Limb (tissue), 2 donors: ENCODE results near the gene GMPS.
"Not testable (repeated sequence)": the region's sequence is repeated elsewhere in the genome, so short reads cannot be mapped to it uniquely, and the experiment has no call there.

Source experiments
- DNase-seq, 2 donors: peaks; one replicate each; pipeline ENCODE4 v3.0.0-alpha.2; 2016; ENCODE audit errors: extremely low spot score in 2 of 2

The GMPS gene

DNA sequence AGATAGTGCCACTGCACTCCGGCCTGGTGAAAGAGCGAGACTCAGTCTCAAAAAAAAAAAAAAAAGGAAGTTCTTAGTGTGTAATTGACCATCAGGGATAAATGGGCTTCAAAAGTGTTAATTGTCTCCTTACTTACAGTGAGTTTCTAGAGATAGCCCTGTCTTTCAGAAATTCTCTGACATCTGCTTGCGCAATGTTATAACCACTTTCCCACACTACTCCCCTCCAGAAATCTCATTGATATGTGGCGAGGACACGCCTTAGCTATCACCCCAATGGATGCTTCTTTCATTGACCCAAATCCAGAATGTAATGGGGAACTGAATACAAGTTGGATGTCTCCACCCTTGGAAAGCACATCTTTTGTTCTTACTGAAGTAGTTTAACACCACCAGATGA lies 70.9 kb downstream of the GMPS start:
- no peak for DNase-seq

GRCh38 chr3:155944081-155944480 lies 73.6 kb downstream of the GMPS start:
- DNase-seq, result no peak

- DNase-seq, result no peak
Measured at GRCh38 chr3:155946178-155946577, 75.7 kb downstream of the GMPS start.

GRCh38 chr3:155948476-155948875 lies 78.0 kb downstream of the GMPS start:
- DNase-seq, result no peak

- DNase-seq, result no peak
Measured at GRCh38 chr3:155949453-155950217, 79.2 kb downstream of the GMPS start.

GRCh38 chr3:155956508-155957411 lies 86.3 kb downstream of the GMPS start:
- DNase-seq, result no peak

GRCh38 chr3:155957412-155957880 lies 87.0 kb downstream of the GMPS start:
- DNase-seq, result no peak

- no peak for DNase-seq
Measured at GRCh38 chr3:155958676-155959075, 88.2 kb downstream of the GMPS start.

GRCh38 chr3:155960060-155960459 lies 89.6 kb downstream of the GMPS start:
- peak in 1 of 2 donors; percentile 67 for DNase-seq

DNA sequence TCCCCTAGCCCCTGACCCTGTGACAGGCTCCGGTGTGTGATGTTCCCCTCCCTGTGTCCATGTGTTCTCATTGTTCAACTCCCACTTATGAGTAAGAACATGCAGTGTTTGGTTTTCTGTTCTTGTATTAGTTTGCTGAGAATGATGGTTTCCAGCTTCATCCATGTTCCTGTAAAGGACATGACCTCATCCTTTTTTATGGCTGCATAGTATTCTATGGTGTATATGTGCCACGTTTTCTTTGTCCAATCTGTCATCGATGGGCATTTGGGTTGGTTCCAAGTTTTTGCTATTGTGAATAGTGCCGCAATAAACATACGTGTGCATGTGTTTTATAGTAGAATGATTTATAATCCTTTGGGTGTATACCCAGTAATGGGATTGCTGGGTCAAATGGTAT lies 90.6 kb downstream of the GMPS start:
- not testable (repeated sequence) for DNase-seq

GRCh38 chr3:155963570-155963969 lies 93.1 kb downstream of the GMPS start:
- no peak for DNase-seq

- DNase-seq, result no peak
Measured at GRCh38 chr3:155970398-155970797, 99.9 kb downstream of the GMPS start.

DNA sequence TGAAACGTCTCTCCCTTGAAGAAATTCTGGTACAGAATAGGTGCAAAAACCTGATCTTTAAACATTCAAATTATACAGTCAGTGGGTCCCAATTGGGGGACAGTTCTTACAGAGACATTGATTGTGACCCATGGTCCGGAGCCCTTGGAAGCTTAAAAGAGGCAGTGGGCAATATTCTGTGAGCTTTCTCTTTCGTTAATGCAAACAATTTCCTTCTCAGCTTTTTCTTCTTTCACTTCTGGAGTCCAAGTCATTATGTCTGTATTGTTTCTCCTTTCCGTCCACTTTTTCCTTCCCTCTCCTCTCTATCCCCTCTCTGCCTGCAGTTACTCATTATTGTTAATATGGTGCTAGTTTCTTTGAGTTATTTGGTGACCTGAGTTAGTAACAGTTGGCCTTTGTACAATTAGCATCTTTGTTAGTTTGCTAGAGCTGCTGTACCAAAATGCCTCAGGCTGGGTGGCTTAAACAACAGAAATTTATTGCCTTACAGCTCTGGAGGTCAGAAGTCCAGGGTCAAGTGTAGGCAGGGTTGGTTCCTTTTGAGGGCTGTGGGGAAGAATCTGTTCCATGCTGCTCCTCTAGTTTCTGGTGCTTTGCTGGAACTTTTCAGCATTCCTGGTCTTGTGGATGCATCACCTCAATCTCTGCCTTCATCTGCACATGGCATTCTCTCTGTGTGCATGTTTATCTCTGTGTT lies 102.6 kb downstream of the GMPS start:
- no peak for DNase-seq

DNA sequence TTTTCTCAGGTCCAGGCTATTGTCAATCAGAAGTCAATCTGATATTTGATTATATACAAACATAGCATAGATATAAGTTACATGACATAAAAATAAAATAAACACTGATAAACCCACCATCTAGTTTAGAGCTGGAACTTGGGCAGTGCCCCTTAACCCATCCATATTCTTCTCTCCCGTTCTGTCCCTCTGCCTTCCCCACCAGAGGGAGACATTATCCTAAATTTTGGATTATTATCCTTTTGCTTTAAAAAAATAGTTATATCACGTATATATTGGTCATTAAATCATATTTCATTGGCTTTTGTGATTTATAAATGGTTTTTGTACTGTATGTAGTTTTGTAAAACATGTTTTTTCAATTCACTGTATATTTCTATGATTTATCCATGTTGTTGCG lies 107.9 kb downstream of the GMPS start:
- DNase-seq, result no peak

DNA sequence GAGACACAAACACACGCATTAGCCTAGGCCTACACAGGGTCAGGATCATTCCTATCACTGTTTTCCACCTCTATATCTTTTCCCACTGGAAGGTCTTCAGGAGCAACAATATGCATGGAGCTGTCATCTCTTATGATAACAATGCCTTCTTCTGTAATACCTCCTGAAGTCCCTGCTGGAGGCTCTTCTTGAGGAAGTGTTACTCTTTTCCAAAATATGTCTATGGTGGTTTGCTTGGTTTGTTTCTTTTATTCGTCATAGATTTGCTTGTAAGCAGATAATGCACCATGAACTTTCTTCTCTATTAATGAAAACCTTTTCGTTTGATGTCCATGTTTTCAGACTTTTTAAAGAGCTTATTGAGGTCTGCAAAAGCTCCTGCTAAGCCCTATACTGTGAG lies 109.3 kb downstream of the GMPS start:
- no peak for DNase-seq

DNA sequence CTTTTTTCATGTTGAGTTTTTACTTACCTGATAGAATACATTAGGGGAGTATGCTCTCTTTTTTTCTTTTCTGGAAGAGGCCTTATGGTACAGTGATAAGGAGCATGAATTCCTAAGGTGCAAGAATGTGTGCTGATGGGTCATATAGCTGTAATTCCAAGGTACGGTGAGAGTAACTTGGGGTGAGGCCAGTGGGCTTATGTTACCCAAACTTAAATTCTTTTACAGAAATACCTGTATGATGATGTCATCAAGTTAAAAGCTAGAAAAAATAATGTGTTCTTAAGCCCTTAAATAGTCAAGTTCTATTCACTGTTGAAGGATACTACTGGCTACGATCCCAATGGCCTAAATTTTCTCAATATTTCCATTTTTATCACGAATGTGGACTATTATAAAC lies 111.2 kb downstream of the GMPS start:
- DNase-seq, result no peak

DNA sequence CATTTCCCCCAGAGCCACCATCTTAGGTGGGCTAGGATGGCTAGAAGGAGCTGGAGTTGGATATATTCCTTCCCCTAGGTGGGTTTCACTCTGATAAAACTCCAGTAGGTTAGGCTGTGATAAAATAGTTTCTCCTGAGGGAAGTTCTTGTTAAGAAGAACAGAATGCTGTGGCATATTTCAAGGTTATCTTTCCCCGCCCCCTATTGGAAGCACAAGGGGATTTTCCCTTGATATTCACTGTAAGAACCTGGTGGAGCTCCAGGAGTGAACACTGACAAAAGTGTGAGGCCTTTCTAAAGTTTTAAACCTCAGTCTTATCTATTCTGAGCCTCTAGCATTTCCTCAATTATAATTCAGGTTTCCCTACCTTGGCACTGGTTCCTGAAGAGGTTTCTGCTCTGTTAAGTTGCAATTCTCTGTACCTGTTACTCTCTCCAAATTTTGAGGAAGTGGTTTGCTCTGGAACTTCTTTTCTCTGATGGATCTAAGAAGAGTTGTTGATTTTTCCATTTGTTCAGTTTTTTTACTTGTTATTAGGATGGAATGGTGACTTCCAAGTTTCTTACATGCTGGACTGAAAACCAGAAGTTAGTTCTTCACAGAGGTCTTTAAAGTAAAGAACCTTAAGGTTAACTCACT lies 113.5 kb downstream of the GMPS start:
- DNase-seq, result no peak

DNA sequence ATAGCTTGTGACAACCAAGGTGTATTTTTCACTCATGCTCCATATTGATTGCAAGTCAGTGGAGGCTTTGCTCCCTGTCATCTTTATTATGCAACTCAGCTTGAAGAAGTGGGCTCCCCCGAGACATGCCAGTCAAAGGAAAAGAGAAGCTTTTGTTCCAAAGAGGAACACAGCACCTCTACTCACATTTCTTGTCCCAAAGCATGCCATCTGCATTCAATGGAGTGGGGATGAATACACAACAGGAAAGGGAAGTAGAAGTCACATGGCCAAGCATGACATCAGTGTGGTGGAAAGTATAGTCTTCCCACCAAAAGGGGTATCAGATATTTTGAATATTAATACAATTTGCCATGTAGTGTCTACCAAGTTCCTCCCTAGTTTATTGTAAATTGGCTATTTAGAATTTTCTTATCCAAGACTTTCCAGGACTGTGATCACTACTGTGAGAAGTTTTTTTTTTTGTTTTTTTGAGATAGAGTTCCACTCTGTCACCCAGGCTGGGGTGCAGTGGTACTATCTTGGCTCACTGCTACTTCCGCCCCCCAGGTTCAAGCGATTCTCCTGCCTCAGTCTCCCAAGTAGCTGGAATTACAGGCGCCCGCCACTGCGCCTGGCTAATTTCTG lies 114.5 kb downstream of the GMPS start:
- no peak for DNase-seq

DNA sequence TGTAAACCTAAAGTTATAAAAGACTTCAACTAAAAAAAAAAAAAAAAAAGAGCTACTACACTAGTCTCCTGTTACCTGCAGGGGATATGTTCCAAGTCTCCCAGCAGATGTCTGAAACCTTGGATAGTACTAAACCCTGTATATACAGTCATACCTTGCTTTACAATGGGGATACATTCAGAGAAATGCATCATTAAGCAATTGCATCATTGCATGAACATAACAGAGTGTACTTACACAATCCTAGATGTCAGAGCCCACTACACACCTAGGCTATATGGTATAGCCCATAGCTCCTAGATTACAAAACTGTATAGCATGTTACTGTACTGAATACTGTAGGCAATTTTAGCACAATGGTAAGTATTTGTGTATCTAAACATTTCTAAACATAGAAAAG lies 119.1 kb downstream of the GMPS start:
- DNase-seq, result no peak

DNA sequence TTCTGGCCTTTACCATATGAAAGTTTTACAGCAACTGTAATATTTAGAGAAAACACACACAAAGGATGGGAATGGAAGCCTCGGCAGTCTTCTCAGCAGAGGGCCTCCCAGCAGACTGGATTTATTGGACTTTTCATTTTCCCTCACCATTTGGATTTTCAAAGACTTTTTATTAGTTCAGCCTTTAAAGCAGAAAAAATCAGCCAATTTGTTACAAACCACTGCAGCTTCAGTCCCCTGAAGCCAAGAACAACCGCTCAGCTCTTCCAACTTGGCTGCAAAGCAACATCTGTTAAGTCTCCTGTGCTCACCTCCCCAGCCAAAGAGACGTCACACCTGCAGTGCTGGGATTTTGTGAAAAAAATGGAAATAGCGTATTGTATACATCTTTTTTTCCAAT lies 120.8 kb downstream of the GMPS start:
- DNase-seq, result peak; percentile 51 to 68

- DNase-seq, result no peak
Measured at GRCh38 chr3:155991847-155992246, 121.4 kb downstream of the GMPS start.
